GM12891 (cell line): ENCODE results near the gene MEF2D.

Source experiments
- POLR2A ChIP-seq: IDR thresholded peaks from 2 replicates; pipeline ENCODE4 v1.6.1; 2011; ENCODE audit warnings: low read depth, low read length, control low read depth
- TAF1 ChIP-seq: IDR thresholded peaks from 2 replicates; pipeline ENCODE4 v1.6.1; 2011; ENCODE audit warnings: low read depth, low read length, control low read depth

GRCh38 chr1:156484480-156485058, 16.0 kb downstream of the MEF2D start:
- TF ChIP-seq POLR2A (no peak), TAF1 (no peak)
